Measurements from ENCODE around the gene MUC6.

MUC6 gene

DNA sequence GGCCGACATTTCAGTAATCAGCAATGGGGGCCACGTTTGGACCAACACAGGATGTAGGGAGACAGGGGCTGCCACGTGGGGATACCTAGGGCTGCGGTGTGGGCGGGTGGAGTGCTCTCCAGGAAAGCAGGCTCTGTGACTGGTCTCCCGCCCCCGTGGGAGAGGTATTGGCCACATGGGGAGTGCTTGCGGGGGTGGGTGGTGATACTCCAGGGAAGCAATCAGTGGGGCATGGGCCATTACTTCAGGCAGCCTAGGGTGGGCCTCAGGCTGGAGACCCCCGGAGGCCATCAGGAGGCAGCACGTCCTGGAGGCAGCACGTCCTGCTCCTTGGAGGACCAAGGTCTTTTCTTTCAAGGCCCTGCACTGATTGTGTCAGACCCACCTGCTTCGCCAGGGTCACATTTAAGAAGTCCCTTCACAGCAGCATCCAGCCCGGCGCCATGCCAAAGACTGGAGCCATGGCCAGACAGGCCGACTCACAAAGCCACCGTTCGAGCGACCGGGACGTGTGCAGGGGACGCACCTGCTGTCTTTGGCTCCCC is 35.1 kb upstream of the MUC6 start:
- H3K4me3 ChIP-seq (ENCODE audit: low read depth, low read length), result no peak overlapping the region
- TF ChIP-seq, protein P1, sequence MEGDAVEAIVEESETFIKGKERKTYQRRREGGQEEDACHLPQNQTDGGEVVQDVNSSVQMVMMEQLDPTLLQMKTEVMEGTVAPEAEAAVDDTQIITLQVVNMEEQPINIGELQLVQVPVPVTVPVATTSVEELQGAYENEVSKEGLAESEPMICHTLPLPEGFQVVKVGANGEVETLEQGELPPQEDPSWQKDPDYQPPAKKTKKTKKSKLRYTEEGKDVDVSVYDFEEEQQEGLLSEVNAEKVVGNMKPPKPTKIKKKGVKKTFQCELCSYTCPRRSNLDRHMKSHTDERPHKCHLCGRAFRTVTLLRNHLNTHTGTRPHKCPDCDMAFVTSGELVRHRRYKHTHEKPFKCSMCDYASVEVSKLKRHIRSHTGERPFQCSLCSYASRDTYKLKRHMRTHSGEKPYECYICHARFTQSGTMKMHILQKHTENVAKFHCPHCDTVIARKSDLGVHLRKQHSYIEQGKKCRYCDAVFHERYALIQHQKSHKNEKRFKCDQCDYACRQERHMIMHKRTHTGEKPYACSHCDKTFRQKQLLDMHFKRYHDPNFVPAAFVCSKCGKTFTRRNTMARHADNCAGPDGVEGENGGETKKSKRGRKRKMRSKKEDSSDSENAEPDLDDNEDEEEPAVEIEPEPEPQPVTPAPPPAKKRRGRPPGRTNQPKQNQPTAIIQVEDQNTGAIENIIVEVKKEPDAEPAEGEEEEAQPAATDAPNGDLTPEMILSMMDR (IDR thresholded peaks at IDR 0.05; ENCODE audit: control insufficient read depth, extremely low read depth, insufficient read depth), result no peak
- no peak for DNase-seq (ENCODE audit: low read depth)

DNA sequence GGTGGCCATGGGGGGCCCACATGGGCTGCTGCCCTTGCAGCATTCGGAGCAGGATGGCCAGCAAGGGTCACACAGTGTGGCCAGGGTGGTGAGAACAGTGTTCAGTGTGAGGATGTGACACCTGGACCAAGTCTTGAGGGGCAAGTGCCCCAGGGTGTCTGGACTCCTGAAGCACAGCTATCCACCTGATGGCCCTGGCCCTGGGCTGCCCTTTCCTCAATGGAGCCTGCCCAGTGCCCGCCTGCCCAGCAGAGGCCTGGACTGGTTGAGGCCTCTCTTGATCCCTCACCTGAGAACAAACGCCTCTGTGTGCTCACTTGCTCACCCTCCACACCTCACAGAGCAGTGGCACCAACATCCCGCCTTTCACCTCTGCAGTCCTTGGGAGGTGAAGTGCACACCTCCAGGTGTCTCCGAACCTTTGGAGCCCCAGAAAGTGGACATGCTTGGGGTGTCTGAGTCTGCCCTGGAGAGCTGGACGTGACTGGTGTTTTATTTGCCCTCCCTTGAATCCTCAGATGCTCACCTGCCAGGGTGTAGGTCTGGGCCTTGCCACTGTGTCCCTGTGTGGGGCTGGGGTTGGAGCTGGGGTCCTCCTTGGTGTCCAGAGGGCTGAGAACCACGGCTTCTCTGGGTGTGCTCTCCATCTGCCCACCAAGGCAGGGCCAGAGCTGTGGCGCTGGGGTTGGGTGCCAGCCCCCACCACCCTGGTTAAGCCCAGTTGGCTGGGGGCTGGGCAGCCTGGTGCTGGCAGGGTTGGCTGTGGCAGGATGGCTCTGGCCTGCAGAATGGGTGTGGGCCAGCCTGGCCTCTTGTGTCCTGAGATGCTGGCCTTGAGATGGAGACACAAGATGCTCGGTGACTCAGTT is 34.3 kb upstream of the MUC6 start:
- no peak for DNase-seq (ENCODE audit: low read depth)
- TF ChIP-seq, protein P1 (IDR thresholded peaks at IDR 0.05; ENCODE audit: control insufficient read depth, extremely low read depth, insufficient read depth), result no peak
- no peak overlapping the region for H3K4me3 ChIP-seq (ENCODE audit: low read depth, low read length)

DNA sequence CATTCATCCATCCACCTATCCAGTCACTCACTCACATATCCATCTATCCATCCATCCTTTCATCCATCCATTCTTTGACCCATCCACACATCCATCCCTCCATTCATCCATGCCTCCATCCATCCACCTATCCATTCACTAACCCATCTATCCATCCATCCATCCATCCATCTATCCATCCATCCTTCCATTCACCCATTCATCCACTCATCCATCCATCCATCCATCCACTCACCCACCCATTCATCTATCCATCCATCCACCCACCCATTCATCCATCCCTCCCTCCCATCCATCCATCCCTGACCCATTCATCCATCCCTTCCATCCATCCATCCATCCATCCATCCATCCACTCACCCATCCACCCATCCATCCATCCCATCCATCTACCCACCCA is 33.2 kb upstream of the MUC6 start:
- no peak for DNase-seq (ENCODE audit: low read depth)
- TF ChIP-seq, protein P1 (IDR thresholded peaks at IDR 0.05; ENCODE audit: control insufficient read depth, extremely low read depth, insufficient read depth), result no peak
- H3K4me3 ChIP-seq (ENCODE audit: low read depth, low read length), result no peak overlapping the region

DNA sequence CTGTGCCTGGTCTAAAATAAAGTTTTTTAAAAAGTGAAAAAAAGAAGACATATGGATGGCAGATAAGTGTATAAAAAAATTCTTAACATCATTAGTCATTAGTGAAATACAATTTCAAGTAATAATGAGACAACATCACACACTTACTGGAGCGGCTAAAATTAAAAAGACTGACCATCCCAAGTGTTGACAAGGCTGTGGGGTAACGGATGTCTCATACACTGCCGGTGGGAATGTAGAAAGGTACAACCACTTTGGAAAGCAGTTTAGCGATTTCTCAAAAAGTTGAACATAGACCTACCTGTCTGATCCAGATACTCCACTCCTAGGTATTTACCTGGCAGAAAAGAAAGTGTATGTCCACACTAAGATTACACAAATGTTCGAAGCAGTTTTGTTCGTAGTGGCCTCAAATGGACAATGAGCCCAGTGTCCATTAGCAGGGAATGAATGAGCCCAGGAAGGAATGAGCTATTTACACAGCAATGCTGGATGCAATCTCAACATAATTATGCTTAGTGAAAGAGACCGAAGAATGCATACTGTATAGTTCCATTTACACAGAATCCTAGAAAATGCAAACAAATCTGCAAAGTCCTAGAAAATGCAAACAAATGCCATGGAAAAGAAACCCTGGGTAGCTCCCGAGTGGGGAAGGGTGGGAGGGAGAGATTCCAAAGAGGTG is 31.4 kb upstream of the MUC6 start:
- H3K4me3 ChIP-seq (ENCODE audit: low read depth, low read length), result no peak overlapping the region
- TF ChIP-seq, protein P1 (IDR thresholded peaks at IDR 0.05; ENCODE audit: control insufficient read depth, extremely low read depth, insufficient read depth), result no peak
- no peak for DNase-seq (ENCODE audit: low read depth)

DNA sequence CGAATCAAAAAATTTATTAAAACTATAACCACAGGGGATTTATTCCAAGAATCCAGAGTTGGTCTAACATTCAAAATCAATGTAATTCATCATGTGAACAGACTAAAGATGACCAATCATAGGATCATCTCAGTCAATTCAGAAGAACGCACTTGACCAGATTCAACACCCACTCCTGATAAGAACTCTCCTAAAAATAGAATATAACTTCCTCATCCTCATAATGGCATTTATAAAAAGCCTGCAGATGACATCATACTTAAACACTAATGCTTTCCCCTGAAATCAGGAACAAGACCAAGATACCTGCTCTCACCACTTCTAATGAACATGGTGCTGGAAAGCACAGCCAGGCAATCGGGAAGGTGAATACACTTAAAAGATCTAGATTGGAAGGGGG is 27.6 kb upstream of the MUC6 start:
- no peak overlapping the region for H3K4me3 ChIP-seq (ENCODE audit: low read depth, low read length)
- TF ChIP-seq, protein P1 (IDR thresholded peaks at IDR 0.05; ENCODE audit: control insufficient read depth, extremely low read depth, insufficient read depth), result no peak
- DNase-seq (ENCODE audit: low read depth), result no peak

DNA sequence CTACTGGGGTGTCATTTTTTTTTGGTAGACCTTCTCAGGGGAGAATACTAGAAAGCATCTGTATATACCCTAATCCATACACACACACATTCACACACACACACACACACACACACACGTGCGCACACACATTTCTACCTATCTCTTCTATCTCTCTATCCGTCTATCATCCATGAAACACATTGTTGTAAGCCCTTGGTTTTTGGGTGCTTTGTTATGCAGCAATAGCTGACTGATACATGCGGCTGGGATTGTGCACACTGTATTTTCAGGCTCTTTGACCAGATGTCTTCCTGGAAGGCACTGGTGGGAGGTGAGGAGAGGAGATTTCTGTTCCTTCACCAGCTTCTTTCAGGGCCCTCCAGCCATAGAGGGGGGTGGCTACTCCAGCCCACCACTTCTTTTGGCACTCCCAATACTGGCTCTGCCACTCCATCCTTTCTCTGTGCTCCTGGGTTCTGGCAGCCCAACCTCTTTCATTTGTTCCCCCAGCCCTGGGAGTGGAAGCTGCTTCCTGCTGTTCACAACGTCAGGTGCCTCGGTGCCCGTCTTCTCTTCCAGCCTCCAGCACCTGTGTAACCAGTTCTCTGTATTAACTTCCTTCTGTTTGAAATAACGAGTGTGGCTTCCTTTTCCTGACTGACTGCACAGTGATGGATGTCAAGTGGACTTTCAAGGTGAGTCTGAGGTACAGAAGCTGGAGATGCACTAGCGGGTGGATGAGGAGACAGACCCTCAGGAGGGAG is 25.7 kb upstream of the MUC6 start:
- H3K4me3 ChIP-seq (ENCODE audit: low read depth, low read length), result no peak overlapping the region
- DNase-seq (ENCODE audit: low read depth), result no peak
- TF ChIP-seq, protein P1 (IDR thresholded peaks at IDR 0.05; ENCODE audit: control insufficient read depth, extremely low read depth, insufficient read depth), result no peak
